Testis (tissue), 2 donors: ENCODE measurements around the gene USP2.

ENCODE experiments used
- CTCF ChIP-seq, 3 experiments: fragments of 450-650 bp in 2 of 3; fragments of 200-600 bp in 1 of 3; sonication (generic) in 1 of 3; IDR thresholded peaks; one replicate each; pipeline ENCODE4 v1.5.1; 2016 to 2019; ENCODE audit warnings: antibody characterized with exemption in 3 of 3, mild to moderate bottlenecking in 2 of 3, moderate library complexity in 1 of 3
- POLR2A ChIP-seq: fragments of 450-650 bp; IDR thresholded peaks from one replicate; pipeline ENCODE4 v1.6.1; 2017; ENCODE audit warnings: antibody characterized with exemption, mild to moderate bottlenecking, moderate library complexity

GRCh38 chr11:119323532-119324033, 57.9 kb downstream of the USP2 start:
- TF ChIP-seq CTCF (IDR thresholded peaks at IDR 0.05) = peak; percentile 64 to 87 (median 84)
- no peak for TF ChIP-seq POLR2A
